GM21576 (cell line): Measurements from ENCODE around the gene ZBTB4.
A peak's percentile ranks its signal among the peaks of the same experiment; 100 is the strongest.
"Not testable (repeated sequence)": the region's sequence is repeated elsewhere in the genome, so short reads cannot be mapped to it uniquely, and the experiment has no call there.

Source experiments
- ATAC-seq: cut with Tn5 transposase; IDR thresholded peaks from one replicate; pipeline ENCODE4 v1.9.1; 2021; ENCODE audit warnings: mild to moderate bottlenecking, moderate library complexity; ENCODE audit not compliant: unreplicated experiment

Gene ZBTB4

GRCh38 chr17:7493941-7494340 is 14.5 kb upstream of the ZBTB4 start:
- no peak for ATAC-seq

GRCh38 chr17:7491583-7491982 is 12.2 kb upstream of the ZBTB4 start:
- ATAC-seq = no peak

DNA sequence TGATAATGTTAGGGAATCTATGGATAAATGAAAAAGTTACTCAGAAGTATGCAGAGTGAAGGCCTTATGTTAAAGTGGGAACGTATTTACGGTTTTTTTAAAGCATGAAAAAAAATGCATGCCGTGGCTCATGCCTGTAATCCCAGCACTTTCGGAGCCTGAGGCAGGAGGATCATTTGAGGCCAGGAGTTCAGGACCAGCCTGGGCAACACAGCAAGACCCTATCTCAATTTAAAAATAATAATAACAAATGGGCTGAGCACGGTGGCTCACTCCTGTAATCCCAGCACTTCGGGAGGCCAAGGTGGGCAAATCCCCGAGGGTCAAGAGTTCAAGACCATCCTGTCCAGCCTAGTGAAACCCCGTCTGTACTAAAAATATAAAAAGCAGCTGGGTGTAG is 10.7 kb upstream of the ZBTB4 start:
- ATAC-seq = no peak

DNA sequence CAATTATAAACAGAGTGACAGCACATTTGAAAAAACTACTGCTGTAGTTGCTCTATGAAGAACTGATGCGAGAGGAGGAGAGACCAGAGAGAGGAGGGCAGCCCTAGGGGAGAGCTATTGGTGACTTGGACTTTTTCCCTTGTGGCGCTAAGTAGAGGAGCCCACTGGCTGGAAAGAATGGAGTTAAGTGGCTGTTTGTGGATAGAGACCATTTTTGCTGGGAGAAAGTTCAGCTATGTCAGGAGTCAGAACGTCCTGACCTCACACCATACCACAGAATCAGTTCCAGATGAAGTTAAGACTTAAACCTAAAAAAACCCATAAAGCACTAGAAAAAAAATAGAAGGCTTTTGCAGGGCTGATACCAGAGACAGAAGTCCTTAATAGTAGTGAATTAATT is 6.8 kb upstream of the ZBTB4 start:
- no peak for ATAC-seq

GRCh38 chr17:7484919-7485377 is 5.5 kb upstream of the ZBTB4 start:
- ATAC-seq = no peak

- ATAC-seq = peak; percentile 55
These were observed 4.9 kb upstream of the ZBTB4 start, which contains the start of gene POLR2A for GRCh38 chr17:7484067-7484918. TSS of gene POLR2A (plus strand) at chr17:7484366.

- peak; percentile 17 for ATAC-seq
These were observed 4.0 kb upstream of the ZBTB4 start for GRCh38 chr17:7483255-7484066.

- ATAC-seq = not testable (repeated sequence)
These were observed 3.3 kb upstream of the ZBTB4 start for GRCh38 chr17:7482742-7483088.

GRCh38 chr17:7481842-7482741 is 2.7 kb upstream of the ZBTB4 start:
- ATAC-seq = not testable (repeated sequence)

GRCh38 chr17:7481275-7481674 is 1.8 kb upstream of the ZBTB4 start, which contains the start of gene SLC35G6:
TSS of gene SLC35G6 (plus strand) at chr17:7481446. CDS start at chr17:7481517, 71 bp downstream.
- ATAC-seq = not testable (repeated sequence)

- ATAC-seq = no peak
These were observed 606 bp upstream of the ZBTB4 start for GRCh38 chr17:7480089-7480384.

GRCh38 chr17:7478276-7479212 is 887 bp downstream of the ZBTB4 start:
- ATAC-seq = no peak

DNA sequence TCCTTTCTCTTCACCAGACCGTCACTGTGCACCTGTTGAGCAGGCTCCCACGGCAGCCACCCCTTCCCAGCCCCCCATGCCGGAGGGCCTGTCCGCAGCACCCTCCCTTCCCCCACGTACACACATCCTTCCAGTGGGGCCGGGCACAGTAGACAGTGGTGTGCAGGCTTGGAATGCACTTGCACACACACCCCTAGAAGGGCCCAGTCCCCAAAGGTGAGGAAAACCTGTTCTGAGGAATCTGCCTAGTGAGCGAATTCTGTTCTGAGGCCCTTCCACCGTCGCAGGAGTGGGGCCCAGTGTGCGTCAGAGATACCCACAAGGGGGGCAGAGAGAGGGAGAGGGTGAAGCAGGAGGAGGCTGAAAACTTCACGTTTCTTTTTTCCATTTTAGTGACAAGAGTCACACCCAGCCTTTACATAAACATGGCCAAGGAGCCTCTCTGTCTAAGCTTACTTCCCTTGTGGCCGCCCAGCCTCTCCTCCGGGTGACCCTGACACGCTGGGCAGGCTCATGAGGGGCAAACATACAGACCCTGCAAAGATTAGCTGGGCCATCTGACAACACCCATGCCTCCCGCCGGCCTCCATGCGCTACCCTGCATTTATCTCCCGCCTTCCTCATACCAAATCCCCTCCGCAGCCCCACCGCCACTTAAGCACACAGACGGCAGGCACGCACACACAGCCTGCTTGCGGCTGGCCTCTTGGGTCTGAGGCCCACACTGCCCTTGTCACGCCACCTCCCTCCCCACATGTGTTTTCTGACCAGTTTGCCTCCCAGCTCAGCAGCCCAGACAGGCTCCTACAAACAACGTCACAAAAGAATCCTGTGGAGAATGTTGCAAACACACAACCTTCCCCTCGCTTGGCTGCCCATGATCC is 1.8 kb downstream of the ZBTB4 start:
- ATAC-seq = no peak

GRCh38 chr17:7476951-7477350 is 2.5 kb downstream of the ZBTB4 start:
- ATAC-seq = no peak

GRCh38 chr17:7476494-7476893 is 2.9 kb downstream of the ZBTB4 start:
- ATAC-seq = no peak

DNA sequence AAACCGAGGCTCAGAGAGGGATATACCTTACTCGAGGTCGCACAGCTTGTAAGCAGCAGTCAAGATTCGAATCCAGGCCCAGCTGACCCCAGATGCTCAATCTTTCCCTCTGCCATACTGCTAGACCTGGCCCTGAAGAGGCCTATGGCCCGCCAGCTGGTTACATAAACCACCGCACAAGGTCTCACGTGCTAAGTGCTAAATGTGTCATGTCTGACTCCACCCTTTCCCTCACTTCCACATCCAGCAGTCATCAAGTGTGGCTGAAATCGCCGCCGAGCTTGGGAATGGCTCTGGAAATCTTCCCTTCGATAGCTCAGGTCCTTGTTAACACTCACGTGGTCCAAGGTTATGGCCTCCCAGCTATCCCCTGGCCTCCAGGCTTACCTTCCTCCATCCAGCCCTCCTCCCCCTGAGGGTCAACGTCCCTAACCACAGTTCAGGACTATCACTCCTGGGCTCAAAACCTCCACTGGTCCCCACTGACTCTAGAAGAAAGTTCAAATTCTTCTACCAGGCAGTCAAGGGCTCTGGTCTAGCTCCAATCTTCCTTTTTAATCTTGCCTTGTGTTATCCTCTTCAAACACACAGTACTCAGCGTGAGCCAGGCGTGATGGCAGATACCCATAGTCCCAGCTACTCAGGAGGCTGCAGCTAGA is 3.5 kb downstream of the ZBTB4 start:
- no peak for ATAC-seq

DNA sequence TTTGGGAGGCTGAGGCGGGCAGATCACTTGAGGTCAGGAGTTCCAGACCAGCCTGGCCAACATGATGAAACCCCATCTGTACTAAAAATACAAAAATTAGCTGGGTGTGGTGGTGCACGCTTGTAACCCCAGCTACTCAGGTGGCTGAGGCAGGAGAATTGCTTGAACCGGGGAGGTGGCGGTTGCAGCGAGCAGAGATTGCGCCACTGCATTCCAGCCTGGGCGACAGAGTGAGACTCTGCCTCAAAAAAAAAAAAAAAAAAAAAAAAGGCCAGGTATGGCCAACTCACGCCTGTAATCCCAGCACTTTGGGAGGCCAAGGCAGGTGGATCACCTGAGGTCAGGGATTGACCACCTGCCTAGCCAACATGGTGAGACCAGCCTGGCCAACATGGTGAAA is 4.7 kb downstream of the ZBTB4 start:
- not testable (repeated sequence) for ATAC-seq

DNA sequence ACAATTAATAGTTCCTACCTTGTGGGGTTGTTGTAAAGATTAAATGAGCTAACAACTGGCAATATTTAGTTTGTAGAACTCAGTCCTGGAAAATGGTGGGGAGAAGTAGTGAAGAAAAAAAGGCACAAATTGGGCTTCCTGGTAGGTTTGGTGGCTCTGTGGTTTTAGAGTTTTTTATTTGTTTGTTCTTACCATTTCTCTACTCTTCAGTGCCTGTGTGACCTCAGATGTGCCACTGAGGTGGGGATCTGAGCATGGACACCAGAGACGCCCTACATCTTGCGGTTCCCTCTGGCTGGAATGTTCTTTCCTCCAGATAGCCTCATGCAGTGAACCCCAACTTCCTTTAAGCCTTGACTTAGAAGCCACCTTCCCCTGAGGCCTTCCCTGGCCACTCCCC is 7.7 kb downstream of the ZBTB4 start:
- no peak for ATAC-seq
